ENCODE measurements around the gene RAPGEF4.

Gene RAPGEF4

DNA sequence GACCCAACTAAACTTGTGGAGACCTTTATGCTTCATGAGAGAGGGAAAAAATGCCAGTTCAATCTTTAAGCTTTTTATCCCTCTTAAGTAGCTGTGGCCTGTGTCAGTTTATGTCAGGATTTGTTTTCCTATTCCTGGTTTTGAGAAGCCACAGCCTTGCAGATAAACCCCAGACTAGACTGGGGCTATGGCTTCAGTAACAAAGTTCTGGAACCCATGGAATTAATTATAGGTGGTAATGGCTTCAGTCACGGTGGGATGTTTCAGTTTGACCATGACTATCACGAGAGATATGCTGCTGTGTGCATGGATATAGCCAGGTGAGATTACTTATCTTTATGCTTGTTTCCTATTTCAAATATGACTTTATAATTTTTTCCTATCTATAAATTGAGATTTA lies 134.8 kb downstream of the RAPGEF4 start:
- TF ChIP-seq, protein P1, sequence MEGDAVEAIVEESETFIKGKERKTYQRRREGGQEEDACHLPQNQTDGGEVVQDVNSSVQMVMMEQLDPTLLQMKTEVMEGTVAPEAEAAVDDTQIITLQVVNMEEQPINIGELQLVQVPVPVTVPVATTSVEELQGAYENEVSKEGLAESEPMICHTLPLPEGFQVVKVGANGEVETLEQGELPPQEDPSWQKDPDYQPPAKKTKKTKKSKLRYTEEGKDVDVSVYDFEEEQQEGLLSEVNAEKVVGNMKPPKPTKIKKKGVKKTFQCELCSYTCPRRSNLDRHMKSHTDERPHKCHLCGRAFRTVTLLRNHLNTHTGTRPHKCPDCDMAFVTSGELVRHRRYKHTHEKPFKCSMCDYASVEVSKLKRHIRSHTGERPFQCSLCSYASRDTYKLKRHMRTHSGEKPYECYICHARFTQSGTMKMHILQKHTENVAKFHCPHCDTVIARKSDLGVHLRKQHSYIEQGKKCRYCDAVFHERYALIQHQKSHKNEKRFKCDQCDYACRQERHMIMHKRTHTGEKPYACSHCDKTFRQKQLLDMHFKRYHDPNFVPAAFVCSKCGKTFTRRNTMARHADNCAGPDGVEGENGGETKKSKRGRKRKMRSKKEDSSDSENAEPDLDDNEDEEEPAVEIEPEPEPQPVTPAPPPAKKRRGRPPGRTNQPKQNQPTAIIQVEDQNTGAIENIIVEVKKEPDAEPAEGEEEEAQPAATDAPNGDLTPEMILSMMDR (IDR thresholded peaks at IDR 0.05): no peak
- Histone ChIP-seq H3K36me3 (no peaks in the 10 kb centered on the region), H3K9me3 (no peaks in the 10 kb centered on the region), H3K27ac (no peak overlapping the region), H3K4me1 (ENCODE audit: control insufficient read depth in 1 of 2, insufficient read depth in 1 of 2, low read depth in 1 of 2, low read length in 1 of 2) (no peaks in the 10 kb centered on the region), H3K4me3 (ENCODE audit: low read depth in 1 of 2, low read length in 1 of 2) (no peak overlapping the region), H3K27me3 (peaks cover 7% of the 10 kb centered on the region)

DNA sequence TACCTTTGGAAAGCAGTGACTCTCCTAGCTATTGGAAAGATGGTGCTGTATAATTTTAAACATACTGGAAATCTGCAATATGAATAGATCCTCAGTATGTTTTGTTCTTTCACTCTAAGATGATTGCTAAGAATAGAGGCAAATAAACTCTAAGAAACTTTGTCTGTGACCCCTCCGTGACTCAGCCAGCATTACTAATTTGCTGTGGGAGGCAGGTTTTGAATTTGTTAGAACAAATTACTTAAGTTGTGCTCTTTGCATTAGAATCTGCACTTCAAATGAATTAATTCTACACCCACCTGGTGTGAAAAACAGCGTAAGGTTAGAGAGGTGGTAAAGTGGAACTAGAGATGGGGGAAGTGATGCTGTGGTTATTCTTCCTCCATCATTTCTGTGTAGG lies 142.2 kb downstream of the RAPGEF4 start:
- TF ChIP-seq, protein P1 (IDR thresholded peaks at IDR 0.05): no peak
- H3K27ac ChIP-seq: no peak overlapping the region
- no peaks in the 10 kb centered on the region for H3K4me1 ChIP-seq (ENCODE audit: control insufficient read depth in 1 of 2, insufficient read depth in 1 of 2, low read depth in 1 of 2, low read length in 1 of 2)
- no peaks in the 10 kb centered on the region for H3K9me3 ChIP-seq
- H3K27me3 ChIP-seq: peaks cover 13% of the 10 kb centered on the region
- no peaks in the 10 kb centered on the region for H3K36me3 ChIP-seq
- H3K4me3 ChIP-seq (ENCODE audit: low read depth in 1 of 2, low read length in 1 of 2): no peak overlapping the region

DNA sequence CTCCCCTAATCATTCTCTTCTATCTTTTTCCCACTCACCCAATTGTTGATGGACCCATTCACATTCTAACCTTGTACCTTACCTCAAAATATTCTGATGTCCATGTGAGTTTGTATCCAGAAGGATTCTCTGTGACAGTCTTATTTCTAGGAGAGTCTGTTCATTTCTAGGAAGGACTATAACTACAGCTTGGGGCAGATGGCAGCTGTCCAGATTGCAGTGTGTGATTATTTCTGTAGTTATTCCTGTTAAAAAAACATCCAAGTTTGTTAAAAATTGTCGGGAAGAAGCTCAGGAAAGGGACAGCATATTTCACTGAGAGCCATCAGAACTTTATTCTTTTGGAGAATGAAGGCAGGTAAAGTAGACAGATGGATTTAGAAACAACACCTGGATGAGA lies 142.6 kb downstream of the RAPGEF4 start:
- H3K27ac ChIP-seq: no peak overlapping the region
- no peaks in the 10 kb centered on the region for H3K4me1 ChIP-seq (ENCODE audit: control insufficient read depth in 1 of 2, insufficient read depth in 1 of 2, low read depth in 1 of 2, low read length in 1 of 2)
- no peaks in the 10 kb centered on the region for H3K36me3 ChIP-seq
- H3K27me3 ChIP-seq: peaks cover 13% of the 10 kb centered on the region
- no peaks in the 10 kb centered on the region for H3K9me3 ChIP-seq
- TF ChIP-seq, protein P1 (IDR thresholded peaks at IDR 0.05): no peak
- H3K4me3 ChIP-seq (ENCODE audit: low read depth in 1 of 2, low read length in 1 of 2): no peak overlapping the region

DNA sequence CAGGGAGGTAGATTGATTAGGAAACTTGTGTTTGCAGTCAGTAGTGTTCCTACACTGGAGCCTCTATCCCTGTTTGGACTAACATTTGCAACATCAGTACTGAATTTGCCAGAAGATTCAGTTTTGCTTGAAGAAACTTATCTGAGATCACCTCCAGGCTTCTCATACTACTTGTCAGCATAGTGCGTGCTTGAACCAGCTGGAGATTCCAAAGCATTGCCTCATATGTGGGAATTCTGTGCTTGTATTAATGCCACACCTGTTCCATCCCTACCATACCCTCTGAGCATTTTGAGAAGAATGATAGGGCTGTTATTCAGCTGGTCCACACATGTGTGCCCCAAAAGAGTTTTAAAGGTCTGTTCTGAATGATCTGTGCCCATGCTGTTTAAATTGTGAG lies 148.7 kb downstream of the RAPGEF4 start:
- no peak overlapping the region for H3K4me3 ChIP-seq (ENCODE audit: low read depth in 1 of 2, low read length in 1 of 2)
- H3K27ac ChIP-seq: no peak overlapping the region
- TF ChIP-seq, protein P1 (IDR thresholded peaks at IDR 0.05): no peak

DNA sequence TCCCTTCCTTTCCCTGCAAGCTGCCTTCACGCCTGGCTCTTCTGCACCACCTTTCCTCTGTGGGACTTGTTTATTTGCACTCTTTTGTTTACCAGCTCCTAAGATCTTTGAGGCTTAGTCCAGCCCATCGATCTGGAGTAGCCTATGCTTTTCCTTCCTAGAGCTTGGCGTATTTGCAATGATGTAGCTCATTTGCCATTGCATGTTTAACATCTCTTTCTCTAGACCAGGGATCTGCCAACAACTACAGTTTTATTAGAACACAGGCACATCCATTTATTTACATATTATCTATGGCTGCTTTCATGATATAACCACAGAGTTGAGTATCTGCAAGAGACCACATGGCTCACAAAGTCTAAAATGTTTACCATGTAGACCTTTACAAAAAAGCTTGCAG lies 150.4 kb downstream of the RAPGEF4 start:
- H3K27me3 ChIP-seq: peaks cover 30% of the 10 kb centered on the region
- no peaks in the 10 kb centered on the region for H3K4me1 ChIP-seq (ENCODE audit: control insufficient read depth in 1 of 2, insufficient read depth in 1 of 2, low read depth in 1 of 2, low read length in 1 of 2)
- H3K27ac ChIP-seq: no peak overlapping the region
- no peaks in the 10 kb centered on the region for H3K36me3 ChIP-seq
- TF ChIP-seq, protein P1 (IDR thresholded peaks at IDR 0.05): no peak
- H3K4me3 ChIP-seq (ENCODE audit: low read depth in 1 of 2, low read length in 1 of 2): no peak overlapping the region
- no peaks in the 10 kb centered on the region for H3K9me3 ChIP-seq

More for the DNA sequence above, 148.7 kb downstream of the RAPGEF4 start:
- Histone ChIP-seq H3K27me3 (peaks cover 13% of the 10 kb centered on the region), H3K36me3 (no peaks in the 10 kb centered on the region), H3K9me3 (no peaks in the 10 kb centered on the region), H3K4me1 (ENCODE audit: control insufficient read depth in 1 of 2, insufficient read depth in 1 of 2, low read depth in 1 of 2, low read length in 1 of 2) (no peaks in the 10 kb centered on the region)

DNA sequence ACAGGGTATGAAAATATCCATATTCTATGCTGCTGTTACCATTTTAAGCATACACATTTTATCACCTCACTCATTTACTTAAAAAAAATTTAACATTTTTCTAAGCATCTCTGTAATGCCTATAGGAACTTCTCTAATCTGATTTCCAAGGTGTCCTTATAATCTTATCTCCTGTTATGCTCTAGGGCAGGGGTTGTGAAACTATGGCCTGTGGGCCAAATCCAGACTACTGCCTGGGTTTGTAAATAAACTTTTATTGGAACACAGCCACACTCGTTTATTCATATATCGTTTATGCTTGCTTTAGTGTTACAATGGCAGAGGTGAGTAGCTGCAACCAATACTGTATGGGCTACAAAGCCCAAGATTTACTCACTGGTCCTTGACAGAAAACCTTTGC lies 151.6 kb downstream of the RAPGEF4 start:
- Histone ChIP-seq H3K4me3 (ENCODE audit: low read depth in 1 of 2, low read length in 1 of 2) (no peak overlapping the region), H3K9me3 (no peaks in the 10 kb centered on the region), H3K4me1 (ENCODE audit: control insufficient read depth in 1 of 2, insufficient read depth in 1 of 2, low read depth in 1 of 2, low read length in 1 of 2) (no peaks in the 10 kb centered on the region), H3K27me3 (peaks cover 43% of the 10 kb centered on the region), H3K27ac (no peak overlapping the region), H3K36me3 (no peaks in the 10 kb centered on the region)
- TF ChIP-seq, protein P1 (IDR thresholded peaks at IDR 0.05): no peak
